B cell (primary cell): ENCODE measurements around the gene TMEM98. TPM values are rescaled to one million over a fixed set of nuclear protein-coding genes. Genes with fewer than 3 reads are reported as not detected.

ENCODE experiments used
- ATAC-seq: fragments of 200-7000 bp; cut with Tn5 transposase; one replicate; pipeline ENCODE4 v1.10.0; 2021; ENCODE audit warnings: low read depth, mild to moderate bottlenecking, moderate number of reproducible peaks, moderate library complexity
- CTCF ChIA-PET: fragments of 350-600 bp; sonication (Branson Sonifier 250); formaldehyde crosslinking; loops from one replicate; lab custom pipeline; 2021; ENCODE audit warnings: antibody characterized with exemption, inconsistent platforms; lab: Charles Lee
- POLR2A ChIA-PET: fragments of 350-600 bp; sonication (Branson Sonifier 250); formaldehyde crosslinking; loops from one replicate; lab custom pipeline; 2021; ENCODE audit warnings: antibody characterized with exemption; lab: Charles Lee
- DNase-seq: peaks from one replicate; pipeline ENCODE4 v3.0.0; 2013
- H2AFZ ChIP-seq: 2 replicates; pipeline ENCODE4 v1.6.1; 2012; ENCODE audit warnings: mild to moderate bottlenecking, low read depth, low read length; ENCODE audit not compliant: insufficient read depth, poor library complexity, severe bottlenecking
- H3K27ac ChIP-seq, 2 donors: 1 replicate in 1 of 2; 2 replicates in 1 of 2; pipeline ENCODE4 v1.5.1; 2012 to 2013; ENCODE audit warnings: low read length in 2 of 2, mild to moderate bottlenecking in 2 of 2, moderate library complexity in 1 of 2
- H3K27me3 ChIP-seq, 4 experiments: fragments of 200-600 bp in 1 of 4; sonication (generic) in 1 of 4; replicated peaks in 1 of 4; 1 replicate in 2 of 4; 2 replicates in 2 of 4; pipeline versions ENCODE4 v1.6.1 to v1.7.0; 2013 to 2016; ENCODE audit warnings: low read length in 3 of 4, mild to moderate bottlenecking in 2 of 4, mixed read lengths in 1 of 4, moderate library complexity in 1 of 4; ENCODE audit not compliant: insufficient read depth in 4 of 4, control insufficient read depth in 3 of 4; ENCODE audit errors: control extremely low read depth in 1 of 4
- H3K36me3 ChIP-seq, 2 experiments: replicated peaks in 1 of 2; 1 replicate in 1 of 2; 2 replicates in 1 of 2; pipeline versions ENCODE4 v1.6.1 to v1.7.1; 2013; ENCODE audit warnings: low read length in 1 of 2; ENCODE audit not compliant: insufficient read depth in 2 of 2, control insufficient read depth in 1 of 2; ENCODE audit errors: control extremely low read depth in 1 of 2, extremely low read depth in 1 of 2
- H3K4me1 ChIP-seq, 2 donors: fragments of 200-600 bp in 1 of 2; sonication (generic) in 1 of 2; 1 replicate in 1 of 2; 2 replicates in 1 of 2; pipeline versions ENCODE4 v1.5.1 to v1.6.1; 2013 to 2017; ENCODE audit warnings: low read length in 2 of 2; ENCODE audit not compliant: control insufficient read depth in 2 of 2, insufficient read depth in 2 of 2
- H3K4me2 ChIP-seq: replicated peaks from 2 replicates; pipeline ENCODE3; 2012; ENCODE audit warnings: mild to moderate bottlenecking, low read depth, low read length; ENCODE audit not compliant: poor library complexity, severe bottlenecking
- H3K4me3 ChIP-seq, 5 experiments: fragments of 200-600 bp in 1 of 5; sonication (generic) in 1 of 5; 1 replicate in 3 of 5; 2 replicates in 2 of 5; pipeline versions ENCODE4 v1.5.1 to v1.7.0; 2011 to 2016; ENCODE audit warnings: low read length in 4 of 5, mild to moderate bottlenecking in 4 of 5, low read depth in 2 of 5, control low read depth in 1 of 5, moderate library complexity in 1 of 5; ENCODE audit not compliant: insufficient read depth in 1 of 5; ENCODE audit errors: control extremely low read depth in 1 of 5, extremely low read depth in 1 of 5
- H3K79me2 ChIP-seq: fragments of 200-600 bp; sonication (generic); one replicate; pipeline ENCODE4 v1.6.0; 2016; ENCODE audit warnings: low read length; ENCODE audit not compliant: control insufficient read depth, insufficient read depth
- H3K9ac ChIP-seq: fragments of 200-600 bp; sonication (generic); 2 replicates; pipeline ENCODE4 v1.6.1; 2017; ENCODE audit warnings: mild to moderate bottlenecking, low read length, moderate library complexity
- H3K9me3 ChIP-seq, 3 donors: one replicate each; pipeline versions ENCODE4 v1.6.1 to v1.7.1; 2013; ENCODE audit warnings: low read length in 2 of 3; ENCODE audit not compliant: control insufficient read depth in 2 of 3, insufficient read depth in 1 of 3; ENCODE audit errors: control extremely low read depth in 1 of 3
- H4K20me1 ChIP-seq: 2 replicates; pipeline ENCODE4 v1.6.0; 2012; ENCODE audit warnings: mild to moderate bottlenecking, low read length; ENCODE audit not compliant: insufficient read depth, control insufficient read depth, poor library complexity, severe bottlenecking
- H3K27ac Mint-ChIP-seq: one replicate; pipeline ENCODE4 v1.8.0; 2021; ENCODE audit warnings: mixed read lengths
- H3K27me3 Mint-ChIP-seq: one replicate; pipeline ENCODE4 v1.8.0; 2021; ENCODE audit warnings: mixed read lengths
- H3K4me1 Mint-ChIP-seq: one replicate; pipeline ENCODE4 v1.8.0; 2021; ENCODE audit warnings: mixed read lengths
- H3K4me3 Mint-ChIP-seq: one replicate; pipeline ENCODE4 v1.8.0; 2021; ENCODE audit warnings: mixed read lengths
- H3K9me3 Mint-ChIP-seq: one replicate; pipeline ENCODE4 v1.8.0; 2022; ENCODE audit warnings: mixed read lengths; ENCODE audit not compliant: insufficient read depth
- CTCF ChIP-seq: fragments of 200-600 bp; IDR thresholded peaks from one replicate; pipeline ENCODE4 v1.8.0; 2022; ENCODE audit warnings: antibody characterized with exemption, mild to moderate bottlenecking
- EZH2 ChIP-seq: IDR thresholded peaks from 2 replicates; pipeline ENCODE4 v1.6.1; 2012; ENCODE audit warnings: borderline replicate concordance, low read depth, mild to moderate bottlenecking, moderate library complexity, low read length; ENCODE audit not compliant: insufficient read depth, poor library complexity, severe bottlenecking
- WGBS: methylation state at CpG from one replicate; pipeline ENCODE4 v1.1.5; 2013; ENCODE audit warnings: missing lambda C conversion rate; ENCODE audit not compliant: insufficient coverage; 5-methylcytosine and 5-hydroxymethylcytosine counted together
- intact Hi-C: fragments of 100-400 bp; cut with micrococcal nuclease; formaldehyde crosslinking; loops from one replicate; pipeline ENCODE4 v1.10.0; 2022
- polyA plus RNA-seq: library from polyadenylated mRNA; depleted of rRNA; stranded (reverse); fragments of >200 nt; gene quantifications from 2 replicates; pipeline ENCODE4 v1.2.3, GENCODE V29; 2012
- total RNA-seq, 2 donors: library from RNA; stranded (reverse); fragments of 120-200 nt in 1 of 2; gene quantifications; 1 replicate in 1 of 2; 2 replicates in 1 of 2; pipeline versions ENCODE4 v1.2.3 to v1.2.4, GENCODE V29; 2013 to 2022

Gene TMEM98
- total and polyA plus RNA-seq, 2 donors (not counting 1 experiment from before 2014, with no cell fraction given), result not detected

- Histone ChIP-seq H4K20me1 (no peaks in the 10 kb centered on the region), H3K4me2 (no peak overlapping the region), H3K9me3 (no peaks in the 10 kb centered on the region), H3K27me3 (peaks cover 0 to 2% (median 0%) of the 10 kb centered on the region in 4 experiments), H3K36me3 (no peaks in the 10 kb centered on the region), H3K4me3 (no peak overlapping the region), H3K9ac (no peak overlapping the region), H3K79me2 (no peaks in the 10 kb centered on the region), H3K27ac (no peak overlapping the region), H3K4me1 (no peaks in the 10 kb centered on the region), H2AFZ (no peak overlapping the region)
- peaks cover 3% of the 10 kb centered on the region for H3K27me3 Mint-ChIP-seq
- CTCF ChIA-PET, result interaction anchor here (10.8 kb wide), 1 partner anchor 133 kb away, joined by 170 read pairs; no protein-coding TSS in a partner anchor
- no peak overlapping the region for H3K4me3 Mint-ChIP-seq
- H3K27ac Mint-ChIP-seq, result no peak overlapping the region
- TF ChIP-seq EZH2 (no peak), CTCF (no peak)
- H3K4me1 Mint-ChIP-seq, result peaks cover 3% of the 10 kb centered on the region
- POLR2A ChIA-PET, result no interaction called here
- WGBS, result 96% methylated on average over 6 of the region's 7 CpGs
- ATAC-seq, result no peak
- no peaks in the 10 kb centered on the region for H3K9me3 Mint-ChIP-seq
- intact Hi-C loops, result no loop called here
- no peak for DNase-seq
Observed at GRCh38 chr17:32913593-32913992, 14.4 kb upstream of the TMEM98 start.

GRCh38 chr17:32914181-32914580, 13.8 kb upstream of the TMEM98 start:
- no peak overlapping the region for H3K27ac ChIP-seq
- Mint-ChIP-seq H3K27ac (no peak overlapping the region), H3K4me1 (peaks cover 3% of the 10 kb centered on the region), H3K4me3 (no peak overlapping the region), H3K27me3 (peaks cover 3% of the 10 kb centered on the region), H3K9me3 (no peaks in the 10 kb centered on the region)
- H3K36me3 ChIP-seq, result no peaks in the 10 kb centered on the region
- no peak for TF ChIP-seq CTCF
- TF ChIP-seq EZH2, result no peak
- no peaks in the 10 kb centered on the region for H4K20me1 ChIP-seq
- no peak overlapping the region for H3K4me3 ChIP-seq
- intact Hi-C loops, result no loop called here
- no peak for ATAC-seq
- no peak overlapping the region for H3K9ac ChIP-seq
- no peaks in the 10 kb centered on the region for H3K4me1 ChIP-seq
- no peaks in the 10 kb centered on the region for H3K9me3 ChIP-seq
- H3K79me2 ChIP-seq, result no peaks in the 10 kb centered on the region
- no peak overlapping the region for H2AFZ ChIP-seq
- peaks cover 0 to 2% (median 0%) of the 10 kb centered on the region in 4 experiments for H3K27me3 ChIP-seq
- CTCF ChIA-PET, result interaction anchor here (10.8 kb wide), 1 partner anchor 134 kb away, joined by 170 read pairs; no protein-coding TSS in a partner anchor
- H3K4me2 ChIP-seq, result no peak overlapping the region
- POLR2A ChIA-PET, result no interaction called here
- WGBS, result 100% methylated on average over 2 of the region's 3 CpGs
- DNase-seq, result no peak
